Hematopoietic multipotent progenitor cell treated with erythropoietin and hydrocortisone succinate and interleukin-3 and kit ligand, for 6 days (in vitro differentiated cells): ENCODE measurements around the gene FAXDC2.
A peak's percentile ranks its signal among the peaks of the same experiment; 100 is the strongest.
"Not testable (repeated sequence)": the region's sequence is repeated elsewhere in the genome, so short reads cannot be mapped to it uniquely, and the experiment has no call there.

Experiments
- DNase-seq: peaks from one replicate; pipeline ENCODE4 v3.0.0-alpha.2; 2015

The FAXDC2 gene

GRCh38 chr5:154829589-154830218 is 20.7 kb downstream of the FAXDC2 start:
- DNase-seq: no peak

DNA sequence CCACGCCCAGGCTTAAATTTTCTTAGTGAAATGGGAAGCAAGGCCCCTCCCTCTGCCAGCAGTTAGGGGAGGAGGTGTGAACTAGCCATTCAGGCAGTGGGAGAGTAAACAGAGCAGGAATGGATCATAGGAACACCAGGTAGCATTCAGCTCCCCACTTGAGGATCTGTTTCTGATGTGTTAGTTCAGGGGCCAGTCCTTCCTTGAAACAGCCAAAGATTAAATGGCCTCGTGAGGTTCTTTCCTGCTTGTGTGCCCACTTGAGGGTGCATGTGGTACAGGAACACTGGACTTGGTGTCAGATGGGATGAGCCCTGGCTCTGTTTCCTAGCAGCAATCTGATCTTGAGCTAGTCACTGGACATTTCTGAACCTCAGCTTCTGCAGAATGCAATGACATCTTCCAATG is 21.2 kb downstream of the FAXDC2 start:
- DNase-seq: no peak

- DNase-seq: no peak
Observed at GRCh38 chr5:154824070-154824469, 26.3 kb downstream of the FAXDC2 start.

DNA sequence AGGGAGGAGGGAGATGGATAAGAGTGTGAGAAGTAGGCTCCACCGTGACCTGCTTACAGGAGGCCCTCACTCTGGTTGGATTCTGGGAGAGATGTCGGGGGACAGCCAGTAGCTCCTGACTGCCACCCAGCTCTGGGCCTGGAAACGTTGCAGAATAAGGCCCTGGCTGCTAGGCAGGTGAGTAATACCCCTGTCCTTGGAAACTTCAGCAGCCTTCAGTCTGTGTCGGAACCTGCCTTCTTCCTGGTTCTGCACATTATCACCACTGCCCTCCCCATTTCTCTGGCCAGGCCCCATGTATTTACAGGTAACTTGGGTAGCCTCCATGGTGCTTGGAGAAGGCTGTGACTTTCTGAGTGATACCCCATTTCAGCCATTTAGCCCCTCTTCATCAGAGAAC is 26.8 kb downstream of the FAXDC2 start:
- DNase-seq: no peak

DNA sequence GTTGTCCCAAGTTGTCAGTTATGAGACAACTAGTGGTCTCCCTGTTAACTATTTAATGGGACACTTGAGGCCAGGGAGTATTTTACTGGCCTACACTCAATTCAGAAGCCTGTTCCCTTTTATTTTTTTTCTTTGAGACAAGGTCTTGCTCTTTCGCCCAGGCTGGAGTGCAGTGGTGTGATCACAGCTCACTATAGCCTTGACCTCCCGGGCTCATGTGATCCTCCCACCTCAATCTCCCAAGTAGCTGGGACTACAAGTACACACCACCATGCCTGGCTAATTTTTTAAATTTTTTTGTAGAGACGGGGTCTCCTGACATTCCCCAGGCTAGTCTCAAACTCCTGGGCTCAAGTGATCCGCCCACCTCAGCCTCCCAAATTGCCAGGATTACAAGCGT is 27.5 kb downstream of the FAXDC2 start:
- not testable (repeated sequence) for DNase-seq

GRCh38 chr5:154820383-154820782 is 30.0 kb downstream of the FAXDC2 start:
- no peak for DNase-seq

- no peak for DNase-seq
Observed at GRCh38 chr5:154819546-154819945, 30.9 kb downstream of the FAXDC2 start.

DNA sequence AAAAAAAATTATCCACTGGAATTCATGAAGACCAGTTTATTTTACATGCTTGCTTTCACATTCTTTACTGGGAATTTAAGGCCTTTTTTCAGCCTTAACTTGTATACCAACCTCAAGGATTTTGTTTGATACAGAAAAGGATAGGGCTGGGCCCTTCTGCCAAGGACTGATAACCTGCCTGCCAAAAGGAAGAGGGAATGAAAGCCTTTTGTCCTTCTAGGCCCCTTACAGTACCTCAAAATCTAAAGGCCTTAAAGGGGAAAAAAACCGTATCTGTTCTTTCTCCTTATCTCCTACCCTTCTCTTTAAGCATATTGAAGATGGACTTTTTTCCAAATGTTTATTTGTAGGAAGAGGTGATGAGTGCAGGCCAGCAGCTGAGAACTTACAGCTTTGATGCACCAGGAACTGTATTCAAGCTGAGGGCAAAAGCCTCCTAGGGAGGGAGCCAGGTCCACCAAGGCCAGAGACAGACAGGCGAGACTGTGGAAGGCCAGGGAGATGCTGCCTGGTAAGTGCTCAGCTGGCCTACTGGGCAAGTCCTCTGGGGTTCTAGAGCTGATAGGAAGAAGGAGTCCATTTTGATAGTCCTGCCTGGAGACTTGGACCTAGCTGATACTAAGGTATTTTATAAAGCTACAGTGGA is 31.8 kb downstream of the FAXDC2 start:
- peak; percentile 87 for DNase-seq

DNA sequence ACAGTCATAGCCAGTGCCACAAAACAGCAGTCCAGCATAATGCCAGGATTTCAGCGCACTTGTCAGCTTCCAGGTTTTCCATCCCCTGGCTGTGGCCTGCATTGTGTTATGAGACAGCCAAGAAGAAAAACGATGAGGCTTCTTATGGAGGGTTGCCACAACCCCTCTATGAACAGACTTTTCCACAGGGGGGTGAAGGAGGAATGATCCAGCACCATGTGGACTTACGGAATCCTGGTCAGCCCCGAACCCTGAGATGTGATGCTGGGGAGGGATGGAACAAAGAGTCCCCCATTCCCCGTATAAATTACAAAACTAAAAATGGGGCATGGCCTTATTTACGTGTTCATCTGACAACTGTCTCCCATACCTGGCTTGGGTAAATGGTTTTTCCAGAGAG is 32.6 kb downstream of the FAXDC2 start:
- no peak for DNase-seq

GRCh38 chr5:154816891-154817492 is 33.4 kb downstream of the FAXDC2 start:
- DNase-seq: no peak

DNA sequence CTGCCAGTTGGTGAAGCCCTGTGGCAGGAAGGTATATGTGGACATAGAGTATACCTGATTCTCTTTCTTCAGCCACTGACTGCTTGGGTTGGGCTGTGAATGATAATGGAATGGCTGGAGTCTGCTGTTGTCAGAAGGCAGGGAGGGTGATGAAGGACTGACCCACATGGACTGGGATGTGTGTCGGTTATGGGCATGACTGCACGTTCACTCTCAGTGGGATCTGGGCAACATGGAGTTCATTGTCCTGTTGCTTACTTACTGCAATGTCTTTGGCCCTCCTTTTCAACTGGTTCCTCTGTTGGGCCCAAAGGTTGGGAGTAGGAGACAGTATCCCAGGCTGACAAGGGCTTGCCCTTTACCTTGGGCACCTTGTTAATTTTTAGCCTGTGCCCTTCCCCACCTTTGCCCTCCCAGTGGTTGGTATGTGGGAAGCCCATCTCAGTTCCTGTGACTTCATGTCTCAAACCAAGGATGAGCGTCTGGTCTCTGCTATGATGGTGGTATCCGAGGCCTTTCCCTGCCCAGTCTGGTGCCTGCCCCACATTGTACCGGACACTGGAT is 34.6 kb downstream of the FAXDC2 start:
- no peak for DNase-seq

- DNase-seq: no peak
Observed at GRCh38 chr5:154815025-154815424, 35.4 kb downstream of the FAXDC2 start.

- no peak for DNase-seq
Observed at GRCh38 chr5:154813736-154814135, 36.7 kb downstream of the FAXDC2 start.

- no peak for DNase-seq
Observed at GRCh38 chr5:154813158-154813557, 37.2 kb downstream of the FAXDC2 start.

GRCh38 chr5:154811653-154812465 is 38.5 kb downstream of the FAXDC2 start:
- DNase-seq: peak; percentile 83

DNA sequence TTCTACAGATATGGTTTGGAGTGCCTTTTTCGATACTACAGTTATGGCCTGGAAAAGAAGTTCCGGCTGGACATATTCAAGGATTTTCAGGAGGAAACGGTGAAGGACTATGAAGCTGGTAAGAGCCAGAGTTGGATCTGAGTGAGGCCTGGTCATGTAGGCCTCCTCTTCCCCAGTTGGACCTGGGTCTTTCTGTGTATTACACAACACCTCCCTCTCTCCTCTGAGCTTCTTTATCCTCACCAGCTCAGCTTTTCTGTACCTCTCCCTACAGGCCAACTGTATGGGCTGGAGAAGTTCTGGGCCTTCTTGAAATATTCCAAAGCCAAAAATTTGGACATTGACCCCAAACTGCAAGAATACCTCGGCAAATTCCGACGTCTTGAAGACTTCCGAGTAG is 39.2 kb downstream of the FAXDC2 start:
- no peak for DNase-seq

DNA sequence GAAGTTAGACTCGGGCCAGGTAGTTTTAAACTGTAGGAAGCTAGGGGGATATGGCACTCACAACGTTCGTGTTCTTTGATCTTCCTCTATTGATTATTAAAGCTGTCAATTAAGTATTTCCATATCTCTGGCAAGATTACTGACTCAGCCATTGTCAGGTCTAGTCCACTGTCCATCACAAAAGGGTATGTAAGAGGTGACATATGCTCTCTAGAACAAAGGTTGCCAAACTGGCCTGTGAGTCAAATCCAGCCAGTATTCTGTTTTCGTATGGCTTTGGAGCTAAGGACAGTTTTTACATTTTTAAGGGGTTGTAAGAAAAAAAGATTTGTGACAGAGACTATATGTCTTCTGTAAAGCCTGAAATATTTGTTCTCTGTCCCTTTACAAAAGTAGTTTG is 44.2 kb downstream of the FAXDC2 start:
- DNase-seq: no peak

DNA sequence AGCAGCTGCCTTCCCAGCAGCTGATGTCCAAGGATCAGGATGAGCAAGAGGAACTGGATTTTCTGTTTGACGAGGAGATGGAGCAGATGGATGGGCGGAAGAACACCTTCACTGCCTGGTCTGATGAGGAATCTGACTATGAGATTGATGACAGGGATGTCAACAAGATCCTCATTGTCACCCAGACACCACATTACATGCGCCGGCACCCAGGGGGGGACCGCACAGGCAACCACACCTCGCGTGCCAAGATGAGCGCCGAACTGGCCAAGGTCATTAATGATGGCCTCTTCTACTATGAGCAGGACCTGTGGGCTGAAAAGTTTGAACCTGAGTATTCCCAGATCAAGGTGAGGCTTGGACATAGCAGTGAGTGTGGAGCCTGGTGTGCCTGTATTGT is 48.4 kb downstream of the FAXDC2 start:
- DNase-seq: no peak

- DNase-seq: no peak
Observed at GRCh38 chr5:154801083-154801482, 49.3 kb downstream of the FAXDC2 start.

DNA sequence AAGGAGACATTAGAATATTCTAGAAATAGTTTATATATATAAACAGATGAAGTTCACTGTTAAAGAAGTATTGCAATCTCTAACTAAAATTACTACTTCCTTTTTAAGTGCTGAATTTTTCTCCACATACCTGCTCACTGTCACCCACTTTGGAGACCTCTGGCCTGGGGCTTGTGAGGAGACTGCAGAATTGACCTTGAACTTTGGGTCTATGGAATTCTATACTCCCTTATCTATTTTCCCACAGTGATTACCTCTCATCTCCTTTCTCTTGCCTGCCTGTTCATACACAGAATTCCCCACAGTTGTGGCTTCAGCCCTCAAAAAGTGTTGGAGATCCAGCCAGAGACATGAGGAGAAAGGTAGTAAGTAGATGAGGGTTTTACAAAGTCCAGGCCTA is 49.8 kb downstream of the FAXDC2 start:
- DNase-seq: no peak

GRCh38 chr5:154797762-154798161 is 52.6 kb downstream of the FAXDC2 start:
- DNase-seq: no peak

DNA sequence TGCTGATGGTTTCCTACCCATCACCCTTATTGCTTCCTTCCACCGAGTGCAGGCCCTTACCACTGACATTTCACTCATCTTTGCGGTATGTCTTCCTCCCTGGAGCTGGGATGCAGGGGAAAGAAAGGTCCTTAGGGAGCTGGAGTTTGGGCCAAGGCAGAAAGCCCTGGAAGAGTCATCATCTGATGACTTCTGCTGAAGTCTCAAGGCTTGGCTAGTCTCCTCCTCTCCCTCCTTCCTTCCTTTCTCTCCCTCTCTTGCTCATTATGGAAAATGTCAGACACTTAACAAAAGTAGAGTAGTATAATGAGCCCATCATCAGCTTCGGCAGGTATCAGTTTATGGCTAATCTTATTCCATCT is 55.2 kb downstream of the FAXDC2 start:
- DNase-seq: no peak

DNA sequence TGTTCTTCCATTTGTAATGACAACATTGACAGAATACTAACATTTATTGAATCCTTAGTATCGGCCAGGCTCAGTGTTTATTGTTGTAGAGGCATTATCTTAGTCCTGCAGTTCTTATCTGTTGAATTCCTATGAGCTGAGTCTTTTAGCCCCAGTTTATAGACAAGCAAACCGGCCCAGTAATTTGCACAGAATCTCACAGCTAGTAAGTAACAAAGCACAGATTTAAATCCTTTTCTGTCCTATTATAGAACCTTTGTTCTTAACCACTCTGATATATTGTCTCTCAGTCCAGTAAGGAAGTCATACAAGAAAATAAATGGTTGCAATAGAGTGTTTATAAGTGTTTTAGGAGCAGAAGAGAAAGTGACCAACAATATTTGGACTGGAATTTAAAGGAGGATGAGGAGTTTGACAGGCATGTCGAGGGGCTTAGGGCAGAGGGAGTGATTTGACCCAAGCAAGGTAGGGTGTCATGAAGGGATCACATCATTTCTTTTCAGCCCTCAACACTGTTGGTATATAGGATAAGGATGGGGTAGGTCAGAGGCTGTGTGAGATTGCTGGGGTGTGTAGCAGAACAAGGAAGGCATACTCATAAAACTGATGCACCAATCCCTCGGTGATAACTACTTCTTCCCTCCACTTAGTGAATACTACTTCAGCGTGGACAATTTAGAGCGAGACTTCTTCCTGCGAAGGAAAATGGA is 55.7 kb downstream of the FAXDC2 start:
- DNase-seq: no peak
